OCI-LY7 (cell line): ENCODE results near the gene TNFAIP8L1. TPM values are rescaled to one million over a fixed set of nuclear protein-coding genes. Genes with fewer than 3 reads are reported as not detected.

Experiments used
- BruUV-seq: library from RNA; stranded (reverse); fragments of 400-500 nt; replicated peaks from 2 replicates; lab custom pipeline; 2021; lab: Mats Ljungman, UMichigan
- CTCF ChIA-PET: fragments of 300-600 bp; sonication (Branson Sonifier 250); formaldehyde crosslinking; loops from one replicate; lab custom pipeline; 2022; ENCODE audit warnings: antibody characterized with exemption; ENCODE audit not compliant: unreplicated experiment; lab: Charles Lee
- POLR2A ChIA-PET: fragments of 300-600 bp; sonication (Branson Sonifier 250); formaldehyde crosslinking; loops from one replicate; lab custom pipeline; 2022; ENCODE audit warnings: antibody characterized with exemption; lab: Charles Lee
- DNase-seq: peaks from one replicate; pipeline ENCODE4 v3.0.0-alpha.2; 2015; ENCODE audit warnings: low spot score
- H2AFZ ChIP-seq: fragments of 200-600 bp; sonication (generic), shearing (Covaris generic); 2 replicates; pipeline ENCODE4 v1.6.1; 2014; ENCODE audit warnings: mild to moderate bottlenecking, antibody characterized with exemption, low read length, moderate library complexity
- H3K27ac ChIP-seq: fragments of 200-600 bp; sonication (generic); 2 replicates; pipeline ENCODE4 v1.5.1; 2014; ENCODE audit warnings: mixed run types, low read depth, mild to moderate bottlenecking, moderate library complexity, low read length, inconsistent platforms; ENCODE audit not compliant: poor library complexity, severe bottlenecking
- H3K36me3 ChIP-seq: fragments of 200-600 bp; sonication (generic); 2 replicates; pipeline ENCODE4 v1.6.1; 2014; ENCODE audit warnings: mild to moderate bottlenecking, antibody characterized with exemption, low read length, moderate library complexity, mixed read lengths; ENCODE audit not compliant: insufficient read depth
- H3K4me1 ChIP-seq: fragments of 200-600 bp; sonication (generic); 2 replicates; pipeline ENCODE4 v1.5.1; 2014; ENCODE audit warnings: mild to moderate bottlenecking, low read length; ENCODE audit not compliant: insufficient read depth, poor library complexity, severe bottlenecking
- H3K4me2 ChIP-seq: fragments of 200-600 bp; sonication (generic); 2 replicates; pipeline ENCODE4 v1.6.1; 2014; ENCODE audit warnings: mild to moderate bottlenecking, low read length
- H3K4me3 ChIP-seq: fragments of 200-600 bp; sonication (generic); 2 replicates; pipeline ENCODE4 v1.5.1; 2014; ENCODE audit warnings: mild to moderate bottlenecking, low read depth, low read length; ENCODE audit not compliant: poor library complexity, severe bottlenecking
- H3K79me2 ChIP-seq: fragments of 200-600 bp; sonication (generic); 2 replicates; pipeline ENCODE4 v1.6.1; 2016; ENCODE audit warnings: low read depth, mild to moderate bottlenecking, low read length, moderate library complexity, mixed read lengths; ENCODE audit not compliant: insufficient read depth
- H3K9me2 ChIP-seq: fragments of 200-600 bp; sonication (generic); 2 replicates; pipeline ENCODE4 v1.6.1; 2016; ENCODE audit warnings: mild to moderate bottlenecking, low read length, mixed read lengths; ENCODE audit not compliant: insufficient read depth
- H3K9me3 ChIP-seq: fragments of 200-600 bp; sonication (generic); 2 replicates; pipeline ENCODE4 v1.6.1; 2014; ENCODE audit warnings: mild to moderate bottlenecking, mixed run types, low read length, mixed read lengths
- H4K20me1 ChIP-seq: fragments of 200-600 bp; sonication (generic); 2 replicates; pipeline ENCODE4 v1.6.1; 2014; ENCODE audit warnings: mild to moderate bottlenecking, antibody characterized with exemption, low read length, moderate library complexity, mixed read lengths; ENCODE audit not compliant: insufficient read depth
- EZH2phosphoT487 ChIP-seq: fragments of 200-600 bp; sonication (generic); IDR thresholded peaks from 2 replicates; pipeline ENCODE4 v1.6.1; 2018; ENCODE audit warnings: low read depth, borderline replicate concordance, mild to moderate bottlenecking, mixed run types, antibody characterized with exemption, low read length, moderate library complexity, mixed read lengths
- intact Hi-C: fragments of 100-400 bp; cut with micrococcal nuclease; formaldehyde crosslinking; loops from one replicate; pipeline ENCODE4 v1.10.0; 2022; ENCODE audit not compliant: unreplicated experiment
- total RNA-seq, 2 experiments: library from RNA; depleted of rRNA in 1 of 2; stranded (reverse); fragments of >200 nt in 1 of 2; shearing (Covaris generic) in 1 of 2; gene quantifications; 2 replicates each; pipeline ENCODE4 v1.2.3, GENCODE V29; 2014 to 2022
- TF ChIP-seq, protein P1 (sequence below): fragments of 200-600 bp; sonication (generic); conservative IDR thresholded peaks from 2 replicates; pipeline ENCODE4 v1.5.1; 2014; ENCODE audit warnings: mild to moderate bottlenecking, antibody characterized with exemption, low read length, moderate library complexity, mixed read lengths

Gene TNFAIP8L1
- total RNA-seq, 2 experiments from 2014 or later: 9.0 to 22.7 TPM

DNA sequence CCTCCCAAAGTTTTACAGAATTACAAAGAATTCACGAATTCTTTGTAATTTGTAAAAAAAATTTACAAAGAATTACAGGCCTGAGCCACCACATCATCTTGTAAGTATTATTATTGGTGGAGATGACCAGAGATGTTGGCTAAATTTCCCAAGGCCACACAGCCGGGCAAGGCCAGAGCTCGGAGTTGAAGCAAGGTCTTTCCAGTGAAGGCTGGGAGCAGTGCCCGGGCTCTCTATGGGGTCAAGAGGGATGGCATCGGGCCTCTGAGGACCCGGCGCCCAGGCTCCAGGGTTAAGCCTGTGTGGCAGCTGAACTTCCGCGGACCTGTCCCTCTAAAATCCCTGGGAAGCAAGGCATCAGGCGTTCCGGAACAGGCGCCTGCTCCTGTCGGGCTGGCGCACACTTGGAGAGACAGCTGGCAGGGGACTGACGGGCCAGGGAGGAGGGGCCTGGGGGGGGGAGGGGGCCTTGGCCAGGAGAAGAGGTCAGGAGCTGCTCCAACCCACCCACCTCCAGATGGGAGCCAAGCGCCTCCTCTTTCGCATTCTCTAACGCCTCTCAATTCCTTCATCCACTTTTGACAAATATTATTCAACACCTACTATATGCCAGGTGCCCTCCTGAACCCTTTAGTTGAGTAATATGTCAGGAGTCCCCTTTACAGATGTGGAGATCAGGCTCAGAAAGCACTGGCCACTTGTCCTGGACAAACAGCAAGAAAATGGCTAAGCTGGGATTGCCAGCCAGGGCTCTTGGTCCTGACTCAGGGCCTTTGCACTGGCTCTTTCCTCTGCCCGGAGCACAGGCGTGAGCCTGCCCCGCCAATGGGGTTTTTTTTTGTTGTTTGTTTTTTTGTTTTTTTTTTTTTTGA, 43.0 kb upstream of the TNFAIP8L1 start:
- Histone ChIP-seq H3K27ac (no peak overlapping the region), H3K9me3 (no peaks in the 10 kb centered on the region), H2AFZ (no peak overlapping the region), H3K4me2 (no peak overlapping the region), H3K9me2 (no peaks in the 10 kb centered on the region), H3K79me2 (no peaks in the 10 kb centered on the region), H3K4me1 (peaks cover 12% of the 10 kb centered on the region), H3K36me3 (no peaks in the 10 kb centered on the region), H4K20me1 (no peaks in the 10 kb centered on the region), H3K4me3 (no peak overlapping the region)
- intact Hi-C loops: no loop called here
- TF ChIP-seq EZH2phosphoT487: no peak
- DNase-seq: no peak
- ChIA-PET POLR2A (no interaction called here), CTCF (no interaction called here)
- no TSS peak for BruUV-seq

DNA sequence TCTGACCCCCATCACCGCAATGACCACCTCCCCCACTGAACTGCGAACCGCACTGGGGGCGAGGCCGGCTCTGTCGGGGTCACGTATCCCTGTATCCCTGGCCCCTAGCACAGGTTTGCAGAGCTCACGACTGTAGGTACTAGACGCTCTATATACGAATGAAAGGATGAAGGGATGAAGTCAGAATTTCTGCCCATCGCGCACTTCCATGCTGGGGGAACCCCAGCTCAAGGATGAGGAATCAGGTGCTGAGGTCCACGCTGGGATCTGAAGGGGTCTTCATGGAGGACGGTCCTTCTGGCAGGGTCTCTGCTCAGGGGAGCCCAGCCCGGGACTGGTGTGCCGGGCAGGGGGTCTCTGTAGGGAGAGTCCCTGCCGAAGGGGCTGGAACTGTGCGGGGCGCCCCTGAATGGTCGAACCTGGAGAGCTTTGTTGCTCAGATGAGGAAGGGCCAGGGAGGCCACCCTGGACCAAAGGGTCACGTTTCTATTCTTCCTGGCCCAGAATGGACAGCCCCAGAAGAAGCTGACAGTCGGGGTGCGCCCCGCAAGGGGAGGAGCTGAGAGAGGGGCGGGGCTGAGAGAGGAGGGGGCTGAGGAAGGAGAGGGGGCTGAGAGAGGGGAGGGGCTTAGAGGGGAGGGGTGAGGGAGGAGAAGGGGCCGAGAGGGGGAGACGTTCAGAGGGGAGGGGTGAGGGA, 41.9 kb upstream of the TNFAIP8L1 start:
- Histone ChIP-seq H2AFZ (no peak overlapping the region), H3K4me2 (peak overlapping the region; percentile 77), H3K27ac (no peak overlapping the region), H3K4me1 (peaks cover 12% of the 10 kb centered on the region), H3K36me3 (no peaks in the 10 kb centered on the region), H3K79me2 (no peaks in the 10 kb centered on the region), H3K9me2 (no peaks in the 10 kb centered on the region), H3K4me3 (peak overlapping the region; percentile 53), H4K20me1 (no peaks in the 10 kb centered on the region), H3K9me3 (no peaks in the 10 kb centered on the region)
- no peak for DNase-seq
- no peak for TF ChIP-seq EZH2phosphoT487
- TF ChIP-seq, protein P1, sequence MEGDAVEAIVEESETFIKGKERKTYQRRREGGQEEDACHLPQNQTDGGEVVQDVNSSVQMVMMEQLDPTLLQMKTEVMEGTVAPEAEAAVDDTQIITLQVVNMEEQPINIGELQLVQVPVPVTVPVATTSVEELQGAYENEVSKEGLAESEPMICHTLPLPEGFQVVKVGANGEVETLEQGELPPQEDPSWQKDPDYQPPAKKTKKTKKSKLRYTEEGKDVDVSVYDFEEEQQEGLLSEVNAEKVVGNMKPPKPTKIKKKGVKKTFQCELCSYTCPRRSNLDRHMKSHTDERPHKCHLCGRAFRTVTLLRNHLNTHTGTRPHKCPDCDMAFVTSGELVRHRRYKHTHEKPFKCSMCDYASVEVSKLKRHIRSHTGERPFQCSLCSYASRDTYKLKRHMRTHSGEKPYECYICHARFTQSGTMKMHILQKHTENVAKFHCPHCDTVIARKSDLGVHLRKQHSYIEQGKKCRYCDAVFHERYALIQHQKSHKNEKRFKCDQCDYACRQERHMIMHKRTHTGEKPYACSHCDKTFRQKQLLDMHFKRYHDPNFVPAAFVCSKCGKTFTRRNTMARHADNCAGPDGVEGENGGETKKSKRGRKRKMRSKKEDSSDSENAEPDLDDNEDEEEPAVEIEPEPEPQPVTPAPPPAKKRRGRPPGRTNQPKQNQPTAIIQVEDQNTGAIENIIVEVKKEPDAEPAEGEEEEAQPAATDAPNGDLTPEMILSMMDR: no peak
- BruUV-seq: no TSS peak
- POLR2A ChIA-PET: interaction anchor here (0.8 kb wide), 1 partner anchor 30 kb away, joined by 3 read pairs; no protein-coding TSS in a partner anchor
- CTCF ChIA-PET: interaction anchor here (0.9 kb wide), 1 partner anchor 39 kb away, joined by 5 read pairs; no protein-coding TSS in a partner anchor
- intact Hi-C loops: no loop called here

DNA sequence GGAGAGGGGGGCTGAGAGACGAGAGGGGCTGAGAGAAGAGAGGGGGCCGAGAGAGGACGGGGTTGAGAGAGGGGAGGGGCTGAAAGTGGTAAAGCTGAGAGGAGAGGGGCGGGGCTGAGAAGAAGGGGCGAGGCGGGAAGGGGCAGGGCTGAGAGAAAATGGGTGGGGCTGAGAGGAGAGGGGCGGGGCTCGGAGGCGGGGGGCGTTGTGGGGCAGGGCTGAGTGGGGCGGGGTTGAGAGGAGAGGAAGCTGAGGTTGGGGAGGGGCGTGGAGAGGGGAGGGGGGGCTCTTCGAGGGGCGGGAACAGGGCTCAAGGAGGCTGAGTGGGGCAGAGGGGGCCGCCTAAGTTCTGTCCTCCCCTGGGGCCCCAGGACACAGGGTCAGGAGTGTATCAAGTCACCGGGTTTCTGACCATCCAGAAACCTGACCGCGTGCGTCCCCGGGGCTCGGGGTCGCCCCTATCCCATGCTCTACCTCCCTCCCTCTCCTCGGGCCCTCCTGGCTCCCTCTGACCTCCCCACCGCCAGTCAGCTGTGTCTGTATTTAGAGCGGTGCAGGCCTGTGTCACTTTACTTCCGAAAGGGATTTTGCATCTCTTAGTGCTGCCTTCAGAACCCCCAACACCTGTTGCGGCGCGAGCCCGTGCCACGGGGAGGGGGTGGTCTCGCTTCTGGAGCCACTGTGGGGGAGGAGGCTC, 41.2 kb upstream of the TNFAIP8L1 start:
- Histone ChIP-seq H3K4me2 (peak overlapping the region; percentile 77), H2AFZ (peak overlapping the region; percentile 44; the same call in 1 of the 2 replicates), H3K9me3 (no peaks in the 10 kb centered on the region), H3K79me2 (no peaks in the 10 kb centered on the region), H3K4me3 (peak overlapping the region; percentile 53), H3K36me3 (no peaks in the 10 kb centered on the region), H4K20me1 (no peaks in the 10 kb centered on the region), H3K27ac (no peak overlapping the region), H3K4me1 (peaks cover 12% of the 10 kb centered on the region), H3K9me2 (no peaks in the 10 kb centered on the region)
- BruUV-seq: no TSS peak
- DNase-seq: peak; percentile 75
- POLR2A ChIA-PET: interaction anchor here (0.8 kb wide), 1 partner anchor 30 kb away, joined by 3 read pairs; no protein-coding TSS in a partner anchor
- CTCF ChIA-PET: interaction anchor here (0.9 kb wide), 1 partner anchor 38 kb away, joined by 5 read pairs; no protein-coding TSS in a partner anchor
- no peak for TF ChIP-seq EZH2phosphoT487
- TF ChIP-seq, protein P1: no peak
- intact Hi-C loops: no loop called here
